IMR-90 (cell line): ENCODE data around the gene ELP4. TPM values are rescaled to one million over a fixed set of nuclear protein-coding genes. Genes with fewer than 3 reads are reported as not detected.

ENCODE experiments used
- ATAC-seq: fragments of 200-7000 bp; cut with Tn5 transposase; 2 replicates; pipeline ENCODE4 v1.9.1; 2020; ENCODE audit warnings: low read depth, mild to moderate bottlenecking, moderate library complexity
- BruUV-seq: library from RNA; stranded (reverse); fragments of 400-500 nt; replicated peaks from 2 replicates; lab custom pipeline; 2021; lab: Mats Ljungman, UMichigan
- CTCF ChIA-PET: fragments of 300-600 bp; formaldehyde crosslinking; extraction: SDS; loops from one replicate; lab custom pipeline; 2021; ENCODE audit warnings: antibody characterized with exemption; lab: Yijun Ruan, JAX
- POLR2A ChIA-PET: fragments of 300-600 bp; sonication (Branson Sonifier 250); formaldehyde crosslinking; loops from one replicate; lab custom pipeline; 2022; ENCODE audit warnings: antibody characterized with exemption; ENCODE audit not compliant: unreplicated experiment; lab: Charles Lee
- DNase-seq: peaks from one replicate; pipeline ENCODE4 v3.0.0; 2013
- H2AFZ ChIP-seq: replicated peaks from 2 replicates; pipeline ENCODE3; 2013; ENCODE audit warnings: low read length, mild to moderate bottlenecking; ENCODE audit not compliant: poor library complexity
- H2AK5ac ChIP-seq: 2 replicates; pipeline ENCODE4 v1.6.1; 2013; ENCODE audit warnings: low read depth, low read length, inconsistent platforms
- H2AK9ac ChIP-seq: replicated peaks from 2 replicates; pipeline ENCODE3; 2013; ENCODE audit warnings: mild to moderate bottlenecking, low read depth, low read length, moderate library complexity; ENCODE audit not compliant: poor library complexity
- H2BK120ac ChIP-seq: 2 replicates; pipeline ENCODE4 v1.6.1; 2013; ENCODE audit warnings: low read depth, low read length, inconsistent platforms
- H2BK15ac ChIP-seq: 3 replicates; pipeline ENCODE4 v1.6.1; 2013; ENCODE audit warnings: low read depth, low read length, inconsistent platforms
- H2BK20ac ChIP-seq: 2 replicates; pipeline ENCODE4 v1.6.1; 2013; ENCODE audit warnings: low read depth, mild to moderate bottlenecking, inconsistent platforms, low read length, moderate library complexity
- H2BK5ac ChIP-seq: 2 replicates; pipeline ENCODE4 v1.6.1; 2013; ENCODE audit warnings: mild to moderate bottlenecking, low read depth, low read length, inconsistent platforms; ENCODE audit not compliant: poor library complexity, severe bottlenecking
- H3K14ac ChIP-seq: replicated peaks from 2 replicates; pipeline ENCODE4 v1.6.1; 2013; ENCODE audit warnings: low read depth, low read length, inconsistent platforms
- H3K18ac ChIP-seq: 2 replicates; pipeline ENCODE4 v1.6.1; 2013; ENCODE audit warnings: low read depth, low read length, control low read depth
- H3K23ac ChIP-seq: 2 replicates; pipeline ENCODE4 v1.6.1; 2013; ENCODE audit warnings: low read depth, low read length, inconsistent platforms
- H3K27ac ChIP-seq: 2 replicates; pipeline ENCODE4 v1.5.1; 2013; ENCODE audit warnings: mild to moderate bottlenecking, control low read depth, low read length; ENCODE audit not compliant: insufficient read depth
- H3K27me3 ChIP-seq: 2 replicates; pipeline ENCODE4 v1.6.1; 2013; ENCODE audit warnings: low read length; ENCODE audit not compliant: control insufficient read depth, insufficient read depth
- H3K36me3 ChIP-seq: 2 replicates; pipeline ENCODE4 v1.6.1; 2013; ENCODE audit warnings: low read length, mixed read lengths; ENCODE audit not compliant: control insufficient read depth, insufficient read depth
- H3K4ac ChIP-seq: 2 replicates; pipeline ENCODE4 v1.6.1; 2013; ENCODE audit warnings: low read depth, low read length, inconsistent platforms
- H3K4me1 ChIP-seq: 2 replicates; pipeline ENCODE4 v1.6.1; 2013; ENCODE audit warnings: low read length, mixed read lengths; ENCODE audit not compliant: control insufficient read depth, insufficient read depth
- H3K4me2 ChIP-seq: 2 replicates; pipeline ENCODE4 v1.6.1; 2013; ENCODE audit warnings: low read depth, mild to moderate bottlenecking, control low read depth, low read length, moderate library complexity
- H3K4me3 ChIP-seq: 2 replicates; pipeline ENCODE4 v1.5.1; 2013; ENCODE audit warnings: low read depth, mild to moderate bottlenecking, control low read depth, low read length, moderate library complexity; ENCODE audit not compliant: insufficient read depth
- H3K56ac ChIP-seq: 2 replicates; pipeline ENCODE4 v1.6.1; 2013; ENCODE audit warnings: low read length, inconsistent platforms; ENCODE audit not compliant: insufficient read depth; ENCODE audit errors: extremely low read depth
- H3K79me1 ChIP-seq, 2 experiments: 2 replicates each; pipeline ENCODE4 v1.6.1; 2013; ENCODE audit warnings: low read length in 2 of 2, inconsistent platforms in 1 of 2, low read depth in 1 of 2
- H3K9ac ChIP-seq: 2 replicates; pipeline ENCODE4 v1.6.1; 2013; ENCODE audit warnings: low read depth, low read length, control low read depth
- H3K9me1 ChIP-seq: 2 replicates; pipeline ENCODE4 v1.6.1; 2013; ENCODE audit warnings: low read length, inconsistent platforms; ENCODE audit not compliant: insufficient read depth
- H3K9me3 ChIP-seq: 2 replicates; pipeline ENCODE4 v1.6.1; 2013; ENCODE audit warnings: low read length; ENCODE audit not compliant: control insufficient read depth, insufficient read depth
- H4K20me1 ChIP-seq: 2 replicates; pipeline ENCODE4 v1.6.1; 2013; ENCODE audit warnings: low read length, inconsistent platforms; ENCODE audit not compliant: insufficient read depth
- H4K5ac ChIP-seq: 2 replicates; pipeline ENCODE4 v1.6.1; 2013; ENCODE audit warnings: mild to moderate bottlenecking, low read depth, low read length, control low read depth
- H4K8ac ChIP-seq, 2 experiments: 2 replicates each; pipeline ENCODE4 v1.6.1; 2013; ENCODE audit warnings: low read depth in 2 of 2, low read length in 2 of 2, control low read depth in 1 of 2, inconsistent platforms in 1 of 2
- H4K91ac ChIP-seq: 2 replicates; pipeline ENCODE4 v1.6.1; 2013; ENCODE audit warnings: low read depth, low read length, inconsistent platforms; ENCODE audit not compliant: insufficient read depth
- CEBPB ChIP-seq: IDR thresholded peaks from 2 replicates; pipeline ENCODE4 v1.6.1; 2012; ENCODE audit warnings: low read depth, low read length, improper control_type of control experiment
- CHD1 ChIP-seq: IDR thresholded peaks from 2 replicates; pipeline ENCODE4 v1.6.1; 2012; ENCODE audit warnings: low read depth, low read length, improper control_type of control experiment
- CTCF ChIP-seq: conservative IDR thresholded peaks from 2 replicates; pipeline ENCODE4 v1.5.1; 2012; ENCODE audit warnings: mild to moderate bottlenecking, low read depth, low read length, improper control_type of control experiment
- MAFK ChIP-seq: IDR thresholded peaks from 2 replicates; pipeline ENCODE4 v1.6.1; 2012; ENCODE audit warnings: low read depth, low read length, improper control_type of control experiment
- MXI1 ChIP-seq: IDR thresholded peaks from 2 replicates; pipeline ENCODE4 v1.6.1; 2012; ENCODE audit warnings: low read depth, mild to moderate bottlenecking, low read length, moderate library complexity, borderline replicate concordance
- NFE2L2 ChIP-seq: fragments of 150-350 bp; IDR thresholded peaks from 2 replicates; pipeline ENCODE4 v1.6.1; 2016; ENCODE audit warnings: low read depth, mild to moderate bottlenecking, low read length
- RCOR1 ChIP-seq: IDR thresholded peaks from 2 replicates; pipeline ENCODE4 v1.6.1; 2012; ENCODE audit warnings: mild to moderate bottlenecking, low read length, improper control_type of control experiment; ENCODE audit not compliant: insufficient replicate concordance
- USF2 ChIP-seq: fragments of 150-350 bp; IDR thresholded peaks from 2 replicates; pipeline ENCODE4 v1.6.1; 2017; ENCODE audit warnings: mild to moderate bottlenecking, antibody characterized with exemption, low read length, low read depth
- WGBS, 2 experiments: methylation state at CpG; one replicate each; pipeline versions ENCODE4 v1.1.5 to v1.1.7; 2013; ENCODE audit warnings: missing lambda C conversion rate in 2 of 2; ENCODE audit not compliant: insufficient read length in 1 of 2; ENCODE audit errors: extremely low coverage in 2 of 2; 5-methylcytosine and 5-hydroxymethylcytosine counted together
- dilution Hi-C: fragments of 300-500 bp; cut with HindIII; formaldehyde crosslinking; loops from one replicate; pipeline ENCODE4 v1.14.3; 2018; ENCODE audit warnings: low sequenced_read_pairs; ENCODE audit not compliant: unreplicated experiment
- in situ Hi-C: fragments of 300-500 bp; cut with MboI; formaldehyde crosslinking; loops from 3 replicates; pipeline ENCODE4 v1.14.3; 2019; ENCODE audit warnings: low sequenced_read_pairs, inconsistent platforms, mixed read lengths
- intact Hi-C: fragments of 100-400 bp; cut with micrococcal nuclease; formaldehyde crosslinking; loops from 2 replicates; pipeline ENCODE4 v1.10.0; 2022
- polyA plus RNA-seq, 3 experiments: library from polyadenylated mRNA; depleted of rRNA; stranded (reverse); fragments of >200 nt; gene quantifications; 2 replicates each; pipeline ENCODE4 v1.2.3, GENCODE V29; 2012; ENCODE audit warnings: low replicate concordance in 1 of 3
- total RNA-seq: library from RNA; depleted of rRNA; stranded (reverse); fragments of >200 nt; gene quantifications from 2 replicates; pipeline ENCODE4 v1.2.3, GENCODE V29; 2012

ELP4 gene
- total and polyA plus RNA-seq, 2 of the 4 experiments (the other 2 are of a cell fraction) = 8.4 to 20.4 TPM

GRCh38 chr11:31790649-31791048 lies 281.1 kb downstream of the ELP4 start:
- Histone ChIP-seq H2BK15ac (no peak overlapping the region), H3K79me1 (no peaks in the 10 kb centered on the region), H3K9ac (no peak overlapping the region), H4K5ac (no peak overlapping the region), H2BK120ac (no peak overlapping the region), H2AK9ac (no peak overlapping the region), H3K9me3 (no peaks in the 10 kb centered on the region), H2BK5ac (no peak overlapping the region), H3K18ac (no peak overlapping the region), H3K4me1 (no peaks in the 10 kb centered on the region), H4K91ac (no peak overlapping the region), H3K27me3 (peaks cover 19% of the 10 kb centered on the region), H4K8ac (no peak overlapping the region), H3K27ac (no peak overlapping the region), H2BK20ac (no peak overlapping the region), H4K20me1 (no peaks in the 10 kb centered on the region), H2AFZ (no peak overlapping the region), H3K4ac (no peak overlapping the region), H3K36me3 (no peaks in the 10 kb centered on the region), H3K56ac (no peak overlapping the region), H3K9me1 (no peaks in the 10 kb centered on the region), H3K4me2 (no peak overlapping the region), H3K14ac (no peak overlapping the region), H2AK5ac (no peak overlapping the region), H3K23ac (no peak overlapping the region), H3K4me3 (no peak overlapping the region)
- no TSS peak for BruUV-seq
- no CpG with 5 or more reads among the region's 7 CpGs for WGBS, 2 experiments
- ATAC-seq = no peak
- CTCF ChIA-PET = no interaction called here
- intact Hi-C loops (loop anchor here (10.0 kb wide), 1 partner anchor 296 kb away; no protein-coding TSS in a partner anchor), dilution Hi-C loops (no loop called here), in situ Hi-C loops (no loop called here)
- POLR2A ChIA-PET = interaction anchor here (0.6 kb wide), 1 partner anchor 33 kb away, joined by 3 read pairs; no protein-coding TSS in a partner anchor
- TF ChIP-seq NFE2L2 (no peak), CEBPB (no peak), USF2 (no peak), CTCF (no peak), RCOR1 (no peak), MXI1 (no peak), MAFK (no peak), CHD1 (no peak)
- no peak for DNase-seq
